PC-3 (cell line): ENCODE data around the gene EVPL. TPM values are rescaled to one million over a fixed set of nuclear protein-coding genes. Genes with fewer than 3 reads are reported as not detected.

Experiments used
- ATAC-seq: fragments of 200-7000 bp; cut with Tn5 transposase; 2 replicates; pipeline ENCODE4 v1.9.1; 2020; ENCODE audit warnings: mild to moderate bottlenecking, moderate library complexity
- BruUV-seq: library from RNA; stranded (reverse); fragments of 400-500 nt; replicated peaks from 2 replicates; lab custom pipeline; 2021; lab: Mats Ljungman, UMichigan
- CTCF ChIA-PET: fragments of 300-600 bp; sonication (Branson Sonifier 250); formaldehyde crosslinking; loops from one replicate; lab custom pipeline; 2022; ENCODE audit warnings: antibody characterized with exemption; lab: Charles Lee
- POLR2A ChIA-PET: fragments of 300-600 bp; sonication (Branson Sonifier 250); formaldehyde crosslinking; loops from one replicate; lab custom pipeline; 2022; ENCODE audit warnings: antibody characterized with exemption; ENCODE audit not compliant: unreplicated experiment; lab: Charles Lee
- DNase-seq: peaks from one replicate; pipeline ENCODE4 v3.0.0-alpha.2; 2015
- H2AFZ ChIP-seq: fragments of 300-600 bp; sonication (generic); 2 replicates; pipeline ENCODE4 v1.6.0; 2016; ENCODE audit warnings: antibody characterized with exemption, low read length
- H3F3A ChIP-seq: fragments of 300-600 bp; sonication (generic); one replicate; pipeline ENCODE4 v1.6.0; 2017; ENCODE audit warnings: antibody characterized with exemption, low read length, control low read depth, mild to moderate bottlenecking; ENCODE audit not compliant: unreplicated experiment
- H3K27ac ChIP-seq: fragments of 300-600 bp; sonication (generic); 2 replicates; pipeline ENCODE4 v1.5.1; 2016; ENCODE audit warnings: mild to moderate bottlenecking, low read length
- H3K27me3 ChIP-seq: fragments of 300-600 bp; sonication (generic); 2 replicates; pipeline ENCODE4 v1.6.1; 2016; ENCODE audit warnings: low read length, mixed read lengths
- H3K36me3 ChIP-seq: fragments of 300-600 bp; sonication (generic); 2 replicates; pipeline ENCODE4 v1.6.1; 2016; ENCODE audit warnings: low read depth, mixed run types, low read length, mixed read lengths
- H3K4me1 ChIP-seq: fragments of 300-600 bp; sonication (generic); 2 replicates; pipeline ENCODE4 v1.5.1; 2016; ENCODE audit warnings: low read length; ENCODE audit not compliant: insufficient read depth
- H3K4me2 ChIP-seq: fragments of 300-600 bp; sonication (generic); 2 replicates; pipeline ENCODE4 v1.6.0; 2016; ENCODE audit warnings: low read length
- H3K4me3 ChIP-seq: fragments of 300-600 bp; sonication (generic); 2 replicates; pipeline ENCODE4 v1.5.1; 2016; ENCODE audit warnings: mild to moderate bottlenecking, low read length, mixed read lengths
- H3K79me2 ChIP-seq: fragments of 300-600 bp; sonication (generic); 2 replicates; pipeline ENCODE4 v1.6.1; 2017; ENCODE audit warnings: low read length, mixed read lengths
- H3K9ac ChIP-seq: fragments of 300-600 bp; sonication (generic); 2 replicates; pipeline ENCODE4 v1.6.0; 2016; ENCODE audit warnings: mild to moderate bottlenecking, low read length
- H3K9me2 ChIP-seq: fragments of 300-600 bp; sonication (generic); replicated peaks from 2 replicates; pipeline ENCODE4 v1.6.1; 2016; ENCODE audit warnings: mixed run types, low read length, mixed read lengths
- H3K9me3 ChIP-seq: fragments of 300-600 bp; sonication (generic); 2 replicates; pipeline ENCODE4 v1.6.1; 2016; ENCODE audit warnings: low read length, mixed read lengths
- H4K20me1 ChIP-seq: fragments of 300-600 bp; sonication (generic); 2 replicates; pipeline ENCODE4 v1.6.1; 2016; ENCODE audit warnings: low read length, mixed read lengths
- EZH2 ChIP-seq: fragments of 300-600 bp; sonication (generic); IDR thresholded peaks from one replicate; pipeline ENCODE4 v1.6.1; 2017; ENCODE audit warnings: antibody characterized with exemption, mild to moderate bottlenecking, low read length; ENCODE audit not compliant: unreplicated experiment
- EZH2phosphoT487 ChIP-seq: fragments of 300-600 bp; sonication (generic); IDR thresholded peaks from 2 replicates; pipeline ENCODE4 v1.6.1; 2018; ENCODE audit warnings: mild to moderate bottlenecking, antibody characterized with exemption, low read length, borderline replicate concordance
- intact Hi-C: fragments of 100-400 bp; cut with micrococcal nuclease; formaldehyde crosslinking; loops from 2 replicates; pipeline ENCODE4 v1.9.0; 2023
- total RNA-seq: library from RNA; depleted of rRNA; stranded (reverse); fragments of >200 nt; gene quantifications from 2 replicates; pipeline ENCODE4 v1.2.3, GENCODE V29; 2014
- TF ChIP-seq, protein P1 (sequence below): fragments of 300-600 bp; sonication (generic); conservative IDR thresholded peaks from 2 replicates; pipeline ENCODE4 v1.5.1; 2017; ENCODE audit warnings: antibody characterized with exemption, low read depth, mild to moderate bottlenecking, low read length

EVPL gene
- total RNA-seq, 1 experiment from 2014 or later: 38.8 TPM

DNA sequence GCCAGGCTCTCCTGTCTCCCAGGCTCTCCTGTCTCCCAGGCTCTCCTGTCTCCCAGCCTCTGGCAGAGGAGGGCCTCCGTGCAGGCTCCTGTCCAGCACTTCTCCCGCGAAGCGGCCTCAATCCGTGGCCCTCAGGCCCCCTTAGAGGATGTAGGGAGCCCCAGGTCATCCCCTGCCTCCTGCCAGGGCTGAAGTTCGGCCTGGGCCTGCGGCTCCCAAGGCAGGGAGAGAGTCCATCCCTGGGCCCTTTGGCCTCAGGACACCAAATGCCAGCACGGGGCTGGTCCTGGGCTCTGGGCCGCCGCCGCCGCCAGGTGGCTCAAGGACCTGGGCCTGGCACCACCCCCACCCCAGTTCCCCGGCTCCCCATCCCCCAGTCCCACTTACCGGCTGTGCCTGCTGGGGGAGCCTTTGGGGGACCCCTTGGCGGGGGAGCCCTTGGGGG lies 370 bp downstream of the EVPL start:
- H3K9me2 ChIP-seq: no peaks in the 10 kb centered on the region
- peaks cover 7% of the 10 kb centered on the region; the same call in 1 of the 2 replicates for H3K36me3 ChIP-seq
- peaks cover 32% of the 10 kb centered on the region for H3K79me2 ChIP-seq
- no peaks in the 10 kb centered on the region for H3K27me3 ChIP-seq
- H4K20me1 ChIP-seq: 0 out of 2 replicates have a peak, but pooled peaks cover 3% of the 10 kb centered on the region
- peak overlapping the region; percentile 86 for H2AFZ ChIP-seq
- H3K9ac ChIP-seq: peak overlapping the region; percentile 82
- peak overlapping the region; percentile 55 for H3K27ac ChIP-seq
- no peaks in the 10 kb centered on the region for H3F3A ChIP-seq
- ChIA-PET CTCF (interaction anchor here (0.6 to 1.1 kb wide), 2 partner anchors 9 to 882 kb away, joined by 3 to 7 read pairs; no protein-coding TSS in a partner anchor), POLR2A (interaction anchor here (0.6 kb wide), 1 partner anchor 181 kb away, joined by 3 read pairs; no protein-coding TSS in a partner anchor)
- peaks cover 21% of the 10 kb centered on the region for H3K4me1 ChIP-seq
- peak overlapping the region; percentile 91 for H3K4me3 ChIP-seq
- DNase-seq: peak; percentile 27
- TF ChIP-seq EZH2 (no peak), EZH2phosphoT487 (no peak)
- TF ChIP-seq, protein P1, sequence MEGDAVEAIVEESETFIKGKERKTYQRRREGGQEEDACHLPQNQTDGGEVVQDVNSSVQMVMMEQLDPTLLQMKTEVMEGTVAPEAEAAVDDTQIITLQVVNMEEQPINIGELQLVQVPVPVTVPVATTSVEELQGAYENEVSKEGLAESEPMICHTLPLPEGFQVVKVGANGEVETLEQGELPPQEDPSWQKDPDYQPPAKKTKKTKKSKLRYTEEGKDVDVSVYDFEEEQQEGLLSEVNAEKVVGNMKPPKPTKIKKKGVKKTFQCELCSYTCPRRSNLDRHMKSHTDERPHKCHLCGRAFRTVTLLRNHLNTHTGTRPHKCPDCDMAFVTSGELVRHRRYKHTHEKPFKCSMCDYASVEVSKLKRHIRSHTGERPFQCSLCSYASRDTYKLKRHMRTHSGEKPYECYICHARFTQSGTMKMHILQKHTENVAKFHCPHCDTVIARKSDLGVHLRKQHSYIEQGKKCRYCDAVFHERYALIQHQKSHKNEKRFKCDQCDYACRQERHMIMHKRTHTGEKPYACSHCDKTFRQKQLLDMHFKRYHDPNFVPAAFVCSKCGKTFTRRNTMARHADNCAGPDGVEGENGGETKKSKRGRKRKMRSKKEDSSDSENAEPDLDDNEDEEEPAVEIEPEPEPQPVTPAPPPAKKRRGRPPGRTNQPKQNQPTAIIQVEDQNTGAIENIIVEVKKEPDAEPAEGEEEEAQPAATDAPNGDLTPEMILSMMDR: no peak
- H3K9me3 ChIP-seq: no peaks in the 10 kb centered on the region
- intact Hi-C loops: loop anchor here (5.0 kb wide), 1 partner anchor 46 kb away; the partner anchor contains the start of genes GALR2 and SRP68
- peak; percentile 61 for ATAC-seq
- peak overlapping the region; percentile 88 for H3K4me2 ChIP-seq
- BruUV-seq: TSS peak; percentile 57

DNA sequence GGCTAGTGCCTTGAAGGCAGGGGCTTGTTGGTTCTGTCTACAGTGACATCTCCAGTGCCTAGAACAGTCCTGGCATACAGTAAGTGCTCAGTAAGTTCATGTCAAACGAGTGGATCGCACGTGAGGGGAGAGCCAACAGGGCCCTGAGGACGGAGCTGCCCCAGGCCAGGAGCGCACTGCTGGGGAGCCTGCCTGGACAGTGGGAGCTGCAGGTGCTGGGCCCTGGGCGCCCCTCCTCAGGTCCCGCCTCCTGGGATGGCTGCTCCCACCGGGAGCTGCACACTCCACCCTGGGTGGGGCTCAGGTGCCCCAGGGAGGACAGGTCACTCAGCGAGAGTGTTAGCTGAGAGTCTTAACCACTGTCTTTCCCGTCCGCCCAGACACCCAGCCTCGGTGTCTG lies 1.8 kb downstream of the EVPL start:
- ChIA-PET POLR2A (no interaction called here), CTCF (no interaction called here)
- Histone ChIP-seq H3K4me1 (peaks cover 21% of the 10 kb centered on the region), H3K27me3 (no peaks in the 10 kb centered on the region), H4K20me1 (0 out of 2 replicates have a peak, but pooled peaks cover 3% of the 10 kb centered on the region), H3K9me2 (no peaks in the 10 kb centered on the region), H3K27ac (no peak overlapping the region), H3K79me2 (peaks cover 32% of the 10 kb centered on the region), H3K9me3 (no peaks in the 10 kb centered on the region), H3K4me3 (peak overlapping the region; percentile 91; the same call in 1 of the 2 replicates), H3K9ac (no peak overlapping the region), H2AFZ (no peak overlapping the region), H3K4me2 (peak overlapping the region; percentile 88), H3F3A (no peaks in the 10 kb centered on the region), H3K36me3 (peaks cover 7% of the 10 kb centered on the region; the same call in 1 of the 2 replicates)
- DNase-seq: no peak
- no TSS peak for BruUV-seq
- TF ChIP-seq EZH2 (no peak), EZH2phosphoT487 (no peak)
- TF ChIP-seq, protein P1: no peak
- intact Hi-C loops: loop anchor here (5.0 kb wide), 1 partner anchor 47 kb away; the partner anchor contains the start of genes GALR2 and SRP68
- no peak for ATAC-seq

DNA sequence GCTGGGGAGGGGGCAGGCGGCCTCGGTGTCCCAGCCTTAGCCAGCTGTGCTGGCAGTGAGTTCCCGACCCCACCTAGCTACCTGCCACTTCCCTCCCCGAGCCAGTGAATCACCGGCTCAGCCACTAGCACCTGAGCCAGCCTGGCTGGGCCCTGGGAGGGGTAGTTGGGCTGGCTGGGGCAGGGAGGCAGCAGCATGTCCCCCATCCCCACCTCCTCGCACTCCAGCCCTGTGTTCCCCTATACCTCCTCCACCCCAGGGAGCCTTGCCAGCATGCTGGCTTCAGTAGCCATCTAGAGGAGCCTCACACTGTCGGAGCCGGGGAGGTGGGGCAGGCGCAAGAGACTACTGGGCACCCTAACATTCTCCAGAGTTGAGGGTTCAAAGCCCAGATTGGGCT lies 2.8 kb downstream of the EVPL start:
- H3K4me2 ChIP-seq: no peak overlapping the region
- H3F3A ChIP-seq: no peaks in the 10 kb centered on the region
- no peak overlapping the region for H3K9ac ChIP-seq
- H3K9me3 ChIP-seq: no peaks in the 10 kb centered on the region
- peaks cover 32% of the 10 kb centered on the region for H3K79me2 ChIP-seq
- intact Hi-C loops: no loop called here
- TF ChIP-seq EZH2 (no peak), EZH2phosphoT487 (no peak)
- TF ChIP-seq, protein P1: no peak
- BruUV-seq: no TSS peak
- ChIA-PET CTCF (no interaction called here), POLR2A (no interaction called here)
- H3K4me3 ChIP-seq: no peak overlapping the region
- 0 out of 2 replicates have a peak, but pooled peaks cover 3% of the 10 kb centered on the region for H4K20me1 ChIP-seq
- no peaks in the 10 kb centered on the region for H3K9me2 ChIP-seq
- no peak overlapping the region for H3K27ac ChIP-seq
- no peak overlapping the region for H2AFZ ChIP-seq
- peaks cover 21% of the 10 kb centered on the region for H3K4me1 ChIP-seq
- DNase-seq (no peak), ATAC-seq (no peak)
- H3K36me3 ChIP-seq: peaks cover 7% of the 10 kb centered on the region; the same call in 1 of the 2 replicates
- H3K27me3 ChIP-seq: no peaks in the 10 kb centered on the region
